C4-2B (cell line): ENCODE results near the gene AFG3L2.

Experiments used
- CTCF ChIP-seq: fragments of 450-650 bp; conservative IDR thresholded peaks from 2 replicates; pipeline ENCODE4 v1.5.1; 2017; ENCODE audit warnings: mild to moderate bottlenecking
- ZFX ChIP-seq: fragments of 450-650 bp; IDR thresholded peaks from 2 replicates; pipeline ENCODE4 v1.6.1; 2017

- TF ChIP-seq CTCF (no peak), ZFX (no peak)
Observed at GRCh38 chr18:12336171-12336613, 40.8 kb downstream of the AFG3L2 start.
